ENCODE data around the gene MKLN1. TPM values are rescaled to one million over a fixed set of nuclear protein-coding genes. Genes with fewer than 3 reads are reported as not detected.

The MKLN1 gene
- total RNA-seq, 1 donor from 2014 or later, result 44.9 TPM

GRCh38 chr7:131525820-131526219 lies 198.1 kb downstream of the MKLN1 start:
- DNase-seq (no peak), ATAC-seq (no peak)
- intact Hi-C loops (cut with micrococcal nuclease), result no loop called here

- ATAC-seq, result no peak
- intact Hi-C loops (cut with micrococcal nuclease), result no loop called here
- peak; percentile 10 for DNase-seq
Measured at GRCh38 chr7:131527456-131527855, 199.8 kb downstream of the MKLN1 start.

GRCh38 chr7:131529179-131529578 lies 201.5 kb downstream of the MKLN1 start:
- intact Hi-C loops (cut with micrococcal nuclease), result no loop called here
- DNase-seq (peak; percentile 15), ATAC-seq (peak; percentile 9)

GRCh38 chr7:131529617-131530016 lies 201.9 kb downstream of the MKLN1 start:
- intact Hi-C loops (cut with micrococcal nuclease), result no loop called here
- peak; percentile 17 for ATAC-seq
- DNase-seq, result peak; percentile 19

GRCh38 chr7:131530137-131530536 lies 202.5 kb downstream of the MKLN1 start:
- DNase-seq, result peak; percentile 9
- ATAC-seq, result no peak
- intact Hi-C loops (cut with micrococcal nuclease), result no loop called here

GRCh38 chr7:131532570-131533091 lies 205.0 kb downstream of the MKLN1 start:
- peak; percentile 20 for DNase-seq
- ATAC-seq, result no peak
- intact Hi-C loops (cut with micrococcal nuclease), result no loop called here

GRCh38 chr7:131533151-131533559 lies 205.5 kb downstream of the MKLN1 start:
- DNase-seq (peak; percentile 34), ATAC-seq (peak; percentile 39)
- intact Hi-C loops (cut with micrococcal nuclease), result no loop called here

- peak; percentile 25 for DNase-seq
- intact Hi-C loops (cut with micrococcal nuclease), result no loop called here
- no peak for ATAC-seq
Measured at GRCh38 chr7:131533566-131534561, 206.2 kb downstream of the MKLN1 start.

GRCh38 chr7:131536361-131536849 lies 208.7 kb downstream of the MKLN1 start:
- ATAC-seq (peak; percentile 58), DNase-seq (no peak)
- intact Hi-C loops (cut with micrococcal nuclease), result no loop called here

GRCh38 chr7:131537571-131537978 lies 209.9 kb downstream of the MKLN1 start:
- intact Hi-C loops (cut with micrococcal nuclease), result no loop called here
- ATAC-seq (no peak), DNase-seq (no peak)

GRCh38 chr7:131538071-131538812 lies 210.6 kb downstream of the MKLN1 start:
- peak; percentile 5 for ATAC-seq
- DNase-seq, result no peak
- intact Hi-C loops (cut with micrococcal nuclease), result no loop called here

GRCh38 chr7:131538813-131539179 lies 211.1 kb downstream of the MKLN1 start:
- DNase-seq, result peak; percentile 79
- ATAC-seq, result peak; percentile 81
- intact Hi-C loops (cut with micrococcal nuclease), result no loop called here

GRCh38 chr7:131540491-131541162 lies 213.0 kb downstream of the MKLN1 start:
- intact Hi-C loops (cut with micrococcal nuclease), result no loop called here
- peak; percentile 7 for ATAC-seq
- DNase-seq, result peak; percentile 48

GRCh38 chr7:131543298-131543697 lies 215.6 kb downstream of the MKLN1 start:
- intact Hi-C loops (cut with micrococcal nuclease), result no loop called here
- DNase-seq, result no peak
- no peak for ATAC-seq

GRCh38 chr7:131544021-131544420 lies 216.3 kb downstream of the MKLN1 start:
- intact Hi-C loops (cut with micrococcal nuclease), result no loop called here

GRCh38 chr7:131544449-131545301 lies 217.0 kb downstream of the MKLN1 start:
- ATAC-seq, result peak; percentile 25
- DNase-seq, result no peak
- intact Hi-C loops (cut with micrococcal nuclease), result no loop called here

More at GRCh38 chr7:131544021-131544420, 216.3 kb downstream of the MKLN1 start:
- DNase-seq (no peak), ATAC-seq (no peak)

GRCh38 chr7:131546126-131546525 lies 218.4 kb downstream of the MKLN1 start:
- peak; percentile 16 for ATAC-seq
- intact Hi-C loops (cut with micrococcal nuclease), result no loop called here
- no peak for DNase-seq

Data from left ventricle myocardium superior (tissue), 1 donor.